Neural progenitor cell (in vitro differentiated cells): ENCODE results near the gene TSC22D2. TPM values are rescaled to one million over a fixed set of nuclear protein-coding genes. Genes with fewer than 3 reads are reported as not detected.

Experiments used
- DNase-seq: peaks from one replicate; pipeline ENCODE4 v3.0.0-alpha.2; 2016; ENCODE audit warnings: low spot score
- H2AFZ ChIP-seq: fragments of 200-600 bp; sonication (generic); replicated peaks from 2 replicates; pipeline ENCODE4 v1.6.1; 2016; ENCODE audit warnings: antibody characterized with exemption
- H3F3A ChIP-seq: fragments of 200-600 bp; sonication (generic); 2 replicates; pipeline ENCODE4 v1.6.1; 2016; ENCODE audit warnings: antibody characterized with exemption, low read depth
- H3K27ac ChIP-seq: fragments of 200-600 bp; sonication (generic); 2 replicates; pipeline ENCODE4 v1.5.1; 2016; ENCODE audit warnings: mild to moderate bottlenecking
- H3K27me3 ChIP-seq: fragments of 200-600 bp; sonication (generic); 2 replicates; pipeline ENCODE4 v1.6.1; 2016; ENCODE audit warnings: mild to moderate bottlenecking, moderate library complexity
- H3K36me3 ChIP-seq: fragments of 200-600 bp; sonication (generic); 2 replicates; pipeline ENCODE4 v1.5.1; 2016
- H3K4me1 ChIP-seq: fragments of 200-600 bp; sonication (generic); 2 replicates; pipeline ENCODE4 v1.6.1; 2016; ENCODE audit warnings: mixed run types
- H3K4me2 ChIP-seq: fragments of 200-600 bp; sonication (generic); 2 replicates; pipeline ENCODE4 v1.6.1; 2016
- H3K4me3 ChIP-seq: fragments of 200-600 bp; sonication (generic); 2 replicates; pipeline ENCODE4 v1.5.1; 2016
- H3K79me2 ChIP-seq: fragments of 200-600 bp; sonication (generic); 2 replicates; pipeline ENCODE4 v1.6.1; 2016; ENCODE audit warnings: low read depth
- H3K9ac ChIP-seq: fragments of 200-600 bp; sonication (generic); 2 replicates; pipeline ENCODE4 v1.6.1; 2016
- H3K9me3 ChIP-seq: fragments of 200-600 bp; sonication (generic); 2 replicates; pipeline ENCODE4 v1.5.1; 2016; ENCODE audit warnings: low read depth
- H4K20me1 ChIP-seq: fragments of 200-600 bp; sonication (generic); 2 replicates; pipeline ENCODE4 v1.6.1; 2016; ENCODE audit warnings: low read depth
- H3K27ac Mint-ChIP-seq: 3 replicates; pipeline ENCODE4 v1.8.0; 2021; ENCODE audit warnings: mixed read lengths
- H3K27me3 Mint-ChIP-seq: 2 replicates; pipeline ENCODE4 v1.8.0; 2022; ENCODE audit warnings: low read depth, mild to moderate bottlenecking, inconsistent platforms, moderate library complexity, mixed read lengths; ENCODE audit not compliant: insufficient read depth
- H3K36me3 Mint-ChIP-seq: 3 replicates; pipeline ENCODE4 v1.8.0; 2021; ENCODE audit warnings: mixed read lengths
- H3K4me1 Mint-ChIP-seq: 3 replicates; pipeline ENCODE4 v1.8.0; 2021; ENCODE audit warnings: mixed read lengths
- H3K4me3 Mint-ChIP-seq: 3 replicates; pipeline ENCODE4 v1.8.0; 2021; ENCODE audit warnings: mild to moderate bottlenecking, moderate library complexity, mixed read lengths
- H3K9me3 Mint-ChIP-seq: 3 replicates; pipeline ENCODE4 v1.8.0; 2020; ENCODE audit warnings: mixed read lengths
- CTCF ChIP-seq: fragments of 200-600 bp; sonication (generic); IDR thresholded peaks from 2 replicates; pipeline ENCODE4 v1.5.1; 2017; ENCODE audit warnings: antibody characterized with exemption, mild to moderate bottlenecking
- EZH2 ChIP-seq: fragments of 200-600 bp; sonication (generic); IDR thresholded peaks from 2 replicates; pipeline ENCODE4 v1.6.1; 2017; ENCODE audit warnings: antibody characterized with exemption, mild to moderate bottlenecking, moderate library complexity
- EZH2phosphoT487 ChIP-seq: fragments of 200-600 bp; sonication (generic); IDR thresholded peaks from 2 replicates; pipeline ENCODE4 v1.6.1; 2017; ENCODE audit warnings: antibody characterized with exemption
- total RNA-seq: library from RNA; depleted of rRNA; stranded (reverse); fragments of >200 nt; gene quantifications from 2 replicates; pipeline ENCODE4 v1.2.3, GENCODE V29; 2015; ENCODE audit warnings: low replicate concordance

The TSC22D2 gene
- total RNA-seq, 1 donor from 2014 or later = 18.7 TPM

DNA sequence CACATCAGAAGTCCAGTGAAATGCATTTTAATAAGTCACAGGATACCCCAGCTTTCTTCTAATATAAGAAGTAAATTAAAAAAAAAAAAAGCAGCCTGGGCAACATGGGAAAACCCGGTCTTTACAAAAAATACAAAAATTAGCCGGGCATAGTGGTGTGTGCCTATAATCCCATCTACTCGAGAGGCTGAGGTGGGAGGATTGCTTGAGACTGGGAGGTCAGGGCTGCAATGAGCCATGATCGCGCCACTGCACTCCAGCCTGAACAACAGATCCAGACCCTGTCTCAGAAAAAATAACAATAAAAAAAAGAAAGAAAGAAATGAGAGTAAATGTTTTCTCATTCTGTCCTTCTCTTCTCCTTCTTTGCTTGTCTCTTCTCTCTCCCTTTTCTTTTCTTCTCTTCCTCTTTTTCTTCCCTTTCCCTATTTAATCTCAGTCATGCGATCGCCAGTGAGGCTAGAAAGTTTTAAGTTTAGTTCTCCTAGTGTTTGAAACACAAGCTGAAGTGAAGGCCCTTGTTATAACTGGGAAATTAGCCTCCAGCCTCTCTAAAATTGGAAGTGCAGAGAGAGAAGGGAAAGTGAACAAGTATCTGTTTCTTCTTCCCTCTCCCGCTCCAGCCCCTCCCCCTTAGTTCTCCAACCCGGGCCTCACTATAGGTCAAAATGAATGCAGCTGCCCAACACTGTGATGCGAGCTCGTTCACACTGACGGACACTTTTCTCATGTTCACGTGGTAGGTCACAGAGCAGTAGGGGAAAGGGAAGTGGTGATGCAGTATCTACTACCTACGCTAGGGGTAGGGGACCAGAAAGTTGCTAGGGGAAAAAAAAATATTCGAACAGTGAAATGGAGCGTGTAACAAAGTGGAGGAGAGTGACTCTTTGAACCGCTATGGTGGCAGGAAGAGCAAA lies 23.5 kb upstream of the TSC22D2 start:
- Mint-ChIP-seq H3K4me1 (peaks cover 13% of the 10 kb centered on the region), H3K36me3 (no peaks in the 10 kb centered on the region), H3K9me3 (no peaks in the 10 kb centered on the region), H3K27ac (peak overlapping the region; percentile 89), H3K27me3 (no peaks in the 10 kb centered on the region), H3K4me3 (peak overlapping the region; percentile 30)
- Histone ChIP-seq H3K79me2 (no peaks in the 10 kb centered on the region), H2AFZ (peak overlapping the region; percentile 98), H3K27ac (no peak overlapping the region), H3K9ac (no peak overlapping the region), H3K27me3 (no peaks in the 10 kb centered on the region), H3K36me3 (no peaks in the 10 kb centered on the region), H3K4me2 (peak overlapping the region; percentile 28), H4K20me1 (no peaks in the 10 kb centered on the region), H3K9me3 (no peaks in the 10 kb centered on the region), H3F3A (peaks cover 7% of the 10 kb centered on the region), H3K4me1 (peaks cover 8% of the 10 kb centered on the region), H3K4me3 (no peak overlapping the region)
- peak; percentile 58 for DNase-seq
- TF ChIP-seq EZH2phosphoT487 (no peak), EZH2 (no peak), CTCF (peak; percentile 39)

GRCh38 chr3:150385296-150386242 lies 22.5 kb upstream of the TSC22D2 start:
- no peaks in the 10 kb centered on the region for H3K9me3 Mint-ChIP-seq
- H3K79me2 ChIP-seq = no peaks in the 10 kb centered on the region
- peak overlapping the region; percentile 28 for H3K4me2 ChIP-seq
- no peaks in the 10 kb centered on the region for H3K9me3 ChIP-seq
- no peak overlapping the region for H3K9ac ChIP-seq
- no peak for DNase-seq
- peaks cover 7% of the 10 kb centered on the region for H3F3A ChIP-seq
- H2AFZ ChIP-seq = peak overlapping the region; percentile 98
- no peaks in the 10 kb centered on the region for H4K20me1 ChIP-seq
- no peak overlapping the region for H3K27ac ChIP-seq
- no peak overlapping the region for H3K4me3 ChIP-seq
- TF ChIP-seq EZH2phosphoT487 (no peak), EZH2 (no peak), CTCF (no peak)
- H3K4me1 ChIP-seq = peaks cover 8% of the 10 kb centered on the region
- no peaks in the 10 kb centered on the region for H3K27me3 Mint-ChIP-seq
- no peaks in the 10 kb centered on the region for H3K36me3 ChIP-seq
- peaks cover 13% of the 10 kb centered on the region for H3K4me1 Mint-ChIP-seq
- no peak overlapping the region for H3K4me3 Mint-ChIP-seq
- peak overlapping the region; percentile 14 for H3K27ac Mint-ChIP-seq
- no peaks in the 10 kb centered on the region for H3K36me3 Mint-ChIP-seq
- no peaks in the 10 kb centered on the region for H3K27me3 ChIP-seq

- Mint-ChIP-seq H3K4me1 (peaks cover 13% of the 10 kb centered on the region), H3K36me3 (no peaks in the 10 kb centered on the region), H3K9me3 (no peaks in the 10 kb centered on the region), H3K27ac (no peak overlapping the region), H3K27me3 (peaks cover 2% of the 10 kb centered on the region), H3K4me3 (no peak overlapping the region)
- no peak for DNase-seq
- Histone ChIP-seq H3K4me2 (no peak overlapping the region), H3K4me3 (no peak overlapping the region), H4K20me1 (no peaks in the 10 kb centered on the region), H3K4me1 (peaks cover 8% of the 10 kb centered on the region), H3F3A (peaks cover 7% of the 10 kb centered on the region), H3K79me2 (no peaks in the 10 kb centered on the region), H3K27ac (no peak overlapping the region), H2AFZ (no peak overlapping the region), H3K9me3 (no peaks in the 10 kb centered on the region), H3K9ac (no peak overlapping the region), H3K27me3 (no peaks in the 10 kb centered on the region), H3K36me3 (no peaks in the 10 kb centered on the region)
- no peak for TF ChIP-seq EZH2
- TF ChIP-seq EZH2phosphoT487 = no peak
- no peak for TF ChIP-seq CTCF
These were observed 19.3 kb upstream of the TSC22D2 start for GRCh38 chr3:150388498-150389418.
